ENCODE data around the gene XRCC4.

DNA sequence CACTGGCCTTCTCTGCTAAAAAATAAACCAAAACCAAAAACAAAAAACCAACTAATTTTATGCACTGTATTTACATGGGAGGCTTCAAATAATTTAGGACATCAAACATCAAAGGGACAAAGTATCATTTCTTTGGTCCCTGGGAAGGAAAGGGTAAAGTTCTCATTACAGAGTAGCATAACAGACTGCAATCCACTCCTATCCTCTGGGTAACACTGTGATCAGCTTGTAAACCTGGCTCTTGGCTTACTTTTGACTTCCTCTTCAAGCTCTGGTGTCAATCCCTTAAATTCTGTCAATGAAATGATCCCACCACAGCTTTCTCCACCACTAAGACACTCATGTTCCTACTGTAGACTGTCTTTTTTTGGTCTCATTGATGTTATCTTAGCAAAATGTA lies 324.4 kb downstream of the XRCC4 start:
- TF ChIP-seq POLR2AphosphoS5 (IDR thresholded peaks at IDR 0.05), result no peak
- TF ChIP-seq, protein P1, sequence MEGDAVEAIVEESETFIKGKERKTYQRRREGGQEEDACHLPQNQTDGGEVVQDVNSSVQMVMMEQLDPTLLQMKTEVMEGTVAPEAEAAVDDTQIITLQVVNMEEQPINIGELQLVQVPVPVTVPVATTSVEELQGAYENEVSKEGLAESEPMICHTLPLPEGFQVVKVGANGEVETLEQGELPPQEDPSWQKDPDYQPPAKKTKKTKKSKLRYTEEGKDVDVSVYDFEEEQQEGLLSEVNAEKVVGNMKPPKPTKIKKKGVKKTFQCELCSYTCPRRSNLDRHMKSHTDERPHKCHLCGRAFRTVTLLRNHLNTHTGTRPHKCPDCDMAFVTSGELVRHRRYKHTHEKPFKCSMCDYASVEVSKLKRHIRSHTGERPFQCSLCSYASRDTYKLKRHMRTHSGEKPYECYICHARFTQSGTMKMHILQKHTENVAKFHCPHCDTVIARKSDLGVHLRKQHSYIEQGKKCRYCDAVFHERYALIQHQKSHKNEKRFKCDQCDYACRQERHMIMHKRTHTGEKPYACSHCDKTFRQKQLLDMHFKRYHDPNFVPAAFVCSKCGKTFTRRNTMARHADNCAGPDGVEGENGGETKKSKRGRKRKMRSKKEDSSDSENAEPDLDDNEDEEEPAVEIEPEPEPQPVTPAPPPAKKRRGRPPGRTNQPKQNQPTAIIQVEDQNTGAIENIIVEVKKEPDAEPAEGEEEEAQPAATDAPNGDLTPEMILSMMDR (IDR thresholded peaks at IDR 0.05), result no peak

Data from suprapubic skin (tissue), 3 donors.